NT2/D1 (cell line): Measurements from ENCODE around the gene PLVAP.

Experiments used
- DNase-seq: peaks from one replicate; pipeline ENCODE4 v3.0.0-alpha.2; 2011; ENCODE audit warnings: low read depth, low spot score
- H3K27me3 ChIP-seq: 2 replicates; pipeline ENCODE4 v1.6.0; 2011; ENCODE audit warnings: mild to moderate bottlenecking; ENCODE audit not compliant: insufficient read length, insufficient read depth
- H3K36me3 ChIP-seq: 2 replicates; pipeline ENCODE4 v1.6.1; 2011; ENCODE audit warnings: mild to moderate bottlenecking, low read length, mixed read lengths; ENCODE audit not compliant: insufficient read depth, insufficient read length
- H3K4me1 ChIP-seq: 2 replicates; pipeline ENCODE4 v1.5.1; 2011; ENCODE audit not compliant: insufficient read depth, insufficient read length
- H3K4me3 ChIP-seq: 2 replicates; pipeline ENCODE4 v1.5.1; 2011; ENCODE audit warnings: low read depth; ENCODE audit not compliant: insufficient read length
- H3K9ac ChIP-seq: 2 replicates; pipeline ENCODE4 v1.6.0; 2011; ENCODE audit warnings: low read depth; ENCODE audit not compliant: insufficient read length
- H3K9me3 ChIP-seq: 2 replicates; pipeline ENCODE4 v1.5.1; 2011; ENCODE audit warnings: mild to moderate bottlenecking, low read length; ENCODE audit not compliant: insufficient read depth
- SUZ12 ChIP-seq: IDR thresholded peaks from 2 replicates; pipeline ENCODE4 v1.6.1; 2011; ENCODE audit not compliant: insufficient read length, insufficient read depth; ENCODE audit errors: extremely low read depth
- YY1 ChIP-seq: IDR thresholded peaks from 2 replicates; pipeline ENCODE4 v1.6.1; 2011; ENCODE audit not compliant: insufficient read length, insufficient read depth
- ZNF274 ChIP-seq: IDR thresholded peaks from 2 replicates; pipeline ENCODE4 v1.6.1; 2011; ENCODE audit warnings: mild to moderate bottlenecking, low read depth, low read length

PLVAP gene

GRCh38 chr19:17398902-17399527 lies 21.9 kb upstream of the PLVAP start:
- no peaks in the 10 kb centered on the region for H3K9me3 ChIP-seq
- no peak overlapping the region for H3K9ac ChIP-seq
- H3K4me3 ChIP-seq, result no peak overlapping the region
- H3K36me3 ChIP-seq, result peaks cover 54% of the 10 kb centered on the region
- TF ChIP-seq ZNF274 (no peak), SUZ12 (no peak), YY1 (no peak)
- no peak for DNase-seq
- H3K4me1 ChIP-seq, result peaks cover 9% of the 10 kb centered on the region
- H3K27me3 ChIP-seq, result no peaks in the 10 kb centered on the region

DNA sequence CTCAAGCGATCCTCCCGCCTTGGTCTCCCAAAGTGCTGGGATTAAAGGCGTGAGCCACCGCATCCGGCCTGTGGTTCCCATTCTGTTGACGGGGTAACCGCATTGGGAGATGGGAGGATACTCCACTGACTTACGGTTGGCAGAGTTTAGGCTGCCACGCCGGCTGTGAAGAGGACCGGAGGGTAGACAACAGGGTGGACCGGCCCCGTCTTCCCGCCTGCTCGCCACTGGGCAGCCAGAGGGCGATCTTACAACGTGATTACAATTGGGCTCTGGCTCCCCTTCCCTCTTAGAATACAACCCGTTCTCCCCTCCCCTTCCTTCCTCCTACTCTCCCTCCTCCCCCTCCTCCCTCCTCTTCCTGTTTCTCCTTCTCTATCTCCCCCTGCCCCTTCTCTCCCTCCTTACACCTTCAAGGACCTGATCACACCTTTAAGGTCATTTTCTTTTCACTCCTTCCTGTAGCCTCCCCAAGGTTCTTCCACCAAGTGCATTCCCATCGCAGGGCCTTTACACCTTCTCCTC lies 17.8 kb upstream of the PLVAP start:
- H3K4me3 ChIP-seq, result no peak overlapping the region
- peaks cover 7% of the 10 kb centered on the region for H3K4me1 ChIP-seq
- no peak for TF ChIP-seq SUZ12
- TF ChIP-seq ZNF274, result no peak
- no peak for TF ChIP-seq YY1
- peaks cover 2% of the 10 kb centered on the region for H3K27me3 ChIP-seq
- no peak overlapping the region for H3K9ac ChIP-seq
- DNase-seq, result peak; percentile 66
- peaks cover 36% of the 10 kb centered on the region for H3K36me3 ChIP-seq
- no peaks in the 10 kb centered on the region for H3K9me3 ChIP-seq

GRCh38 chr19:17393914-17394313 lies 16.8 kb upstream of the PLVAP start, which contains the start of gene CCDC194:
TSS of gene CCDC194 (minus strand) at chr19:17394196. CDS start at chr19:17394158, 38 bp downstream.
- Histone ChIP-seq H3K9ac (no peak within 1 kb of the TSS), H3K36me3 (peaks cover 31% of the 10 kb centered on the region), H3K4me3 (no peak within 1 kb of the TSS), H3K9me3 (peaks cover 7% of the 10 kb centered on the region; the same call in 1 of the 2 replicates), H3K27me3 (peaks cover 11% of the 10 kb centered on the region), H3K4me1 (peaks cover 7% of the 10 kb centered on the region)
- TF ChIP-seq ZNF274 (no peak), SUZ12 (no peak), YY1 (no peak)
- no peak for DNase-seq

GRCh38 chr19:17393002-17393401 lies 15.9 kb upstream of the PLVAP start:
- Histone ChIP-seq H3K9ac (no peak overlapping the region), H3K36me3 (peaks cover 23% of the 10 kb centered on the region), H3K4me1 (peaks cover 7% of the 10 kb centered on the region), H3K9me3 (peaks cover 8% of the 10 kb centered on the region; the same call in 1 of the 2 replicates), H3K27me3 (peaks cover 14% of the 10 kb centered on the region), H3K4me3 (no peak overlapping the region)
- TF ChIP-seq ZNF274 (no peak), SUZ12 (no peak), YY1 (no peak)
- DNase-seq, result no peak

- peaks cover 12% of the 10 kb centered on the region for H3K36me3 ChIP-seq
- no peak for TF ChIP-seq SUZ12
- TF ChIP-seq YY1, result no peak
- no peak for TF ChIP-seq ZNF274
- H3K4me3 ChIP-seq, result peak overlapping the region; percentile 3
- H3K4me1 ChIP-seq, result peaks cover 7% of the 10 kb centered on the region
- peak overlapping the region; percentile 65 for H3K9ac ChIP-seq
- DNase-seq, result no peak
- H3K9me3 ChIP-seq, result peaks cover 8% of the 10 kb centered on the region; the same call in 1 of the 2 replicates
- peaks cover 14% of the 10 kb centered on the region for H3K27me3 ChIP-seq
Observed at GRCh38 chr19:17391371-17392151, 14.4 kb upstream of the PLVAP start.

DNA sequence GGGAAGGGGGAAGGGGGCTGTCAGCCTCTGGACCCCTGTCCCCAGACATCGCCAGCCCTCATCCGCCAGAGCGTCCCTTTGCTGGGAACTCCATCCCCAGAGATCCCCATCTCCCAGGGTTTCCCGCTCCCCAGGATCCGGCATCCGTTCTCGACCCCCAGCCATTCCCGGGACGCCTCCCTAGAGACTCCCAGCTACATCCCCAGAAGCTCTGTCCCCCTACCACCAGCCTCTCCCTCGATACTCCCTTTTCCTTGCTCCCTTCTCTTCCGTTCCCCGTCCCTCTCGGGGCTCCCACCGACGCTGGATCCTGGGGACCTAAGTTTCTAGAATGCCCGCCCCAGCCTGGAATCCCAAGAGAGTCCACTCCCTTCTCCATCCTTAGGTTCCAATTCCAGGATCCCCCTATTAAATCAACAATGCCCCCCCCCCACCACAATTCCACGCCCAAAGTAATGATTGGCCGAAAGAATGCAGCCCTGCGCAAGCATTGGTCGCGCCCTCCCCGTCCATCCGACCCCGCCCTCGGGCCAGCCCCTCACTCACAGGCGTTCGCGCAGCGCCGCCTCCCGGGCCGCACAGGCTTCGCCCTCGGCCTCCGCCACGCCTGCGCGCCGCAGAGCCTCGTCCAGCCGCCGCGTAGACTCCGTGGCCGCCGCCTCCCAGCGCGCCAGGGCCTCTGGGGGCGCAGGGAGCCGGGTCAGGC lies 13.7 kb upstream of the PLVAP start:
- H3K4me3 ChIP-seq, result peak overlapping the region; percentile 68
- DNase-seq, result peak; percentile 93
- peaks cover 14% of the 10 kb centered on the region for H3K27me3 ChIP-seq
- TF ChIP-seq YY1 (no peak), ZNF274 (no peak), SUZ12 (no peak)
- H3K9ac ChIP-seq, result peak overlapping the region; percentile 81
- peaks cover 12% of the 10 kb centered on the region for H3K36me3 ChIP-seq
- peaks cover 8% of the 10 kb centered on the region; the same call in 1 of the 2 replicates for H3K9me3 ChIP-seq
- peaks cover 9% of the 10 kb centered on the region for H3K4me1 ChIP-seq
